Ishikawa (cell line): Measurements from ENCODE around the gene MYLIP.

ENCODE experiments used
- CEBPB ChIP-seq: IDR thresholded peaks from 2 replicates; pipeline ENCODE4 v1.6.1; 2012
- CREB1 ChIP-seq: IDR thresholded peaks from 2 replicates; pipeline ENCODE4 v1.6.1; 2012; ENCODE audit warnings: low read depth
- EGR1 ChIP-seq: IDR thresholded peaks from 2 replicates; pipeline ENCODE4 v1.6.1; 2012
- EP300 ChIP-seq: IDR thresholded peaks from 2 replicates; pipeline ENCODE4 v1.6.1; 2012; ENCODE audit warnings: borderline replicate concordance
- FOXM1 ChIP-seq: IDR thresholded peaks from 2 replicates; pipeline ENCODE4 v1.6.1; 2012; ENCODE audit warnings: low read depth, borderline replicate concordance
- MAX ChIP-seq: IDR thresholded peaks from 2 replicates; pipeline ENCODE4 v1.6.1; 2012
- NFIC ChIP-seq: IDR thresholded peaks from 2 replicates; pipeline ENCODE4 v1.6.1; 2012
- RAD21 ChIP-seq: IDR thresholded peaks from 2 replicates; pipeline ENCODE4 v1.6.1; 2012; ENCODE audit warnings: low read depth
- TAF1 ChIP-seq: IDR thresholded peaks from 2 replicates; pipeline ENCODE4 v1.6.1; 2012; ENCODE audit warnings: low read depth, mild to moderate bottlenecking
- TCF12 ChIP-seq: IDR thresholded peaks from 2 replicates; pipeline ENCODE4 v1.6.1; 2012; ENCODE audit warnings: low read depth
- TEAD4 ChIP-seq: IDR thresholded peaks from 2 replicates; pipeline ENCODE4 v1.6.1; 2012
- YY1 ChIP-seq: IDR thresholded peaks from 2 replicates; pipeline ENCODE4 v1.6.1; 2012; ENCODE audit warnings: low read depth
- ZBTB7A ChIP-seq: IDR thresholded peaks from 2 replicates; pipeline ENCODE4 v1.6.1; 2012; ENCODE audit warnings: low read depth
- TF ChIP-seq, protein P1 (sequence below): IDR thresholded peaks from 2 replicates; pipeline ENCODE4 v1.6.1; 2012
- TF ChIP-seq, protein P2 (sequence below): IDR thresholded peaks from 2 replicates; pipeline ENCODE4 v1.6.1; 2012; ENCODE audit warnings: low read depth, mild to moderate bottlenecking

MYLIP gene

DNA sequence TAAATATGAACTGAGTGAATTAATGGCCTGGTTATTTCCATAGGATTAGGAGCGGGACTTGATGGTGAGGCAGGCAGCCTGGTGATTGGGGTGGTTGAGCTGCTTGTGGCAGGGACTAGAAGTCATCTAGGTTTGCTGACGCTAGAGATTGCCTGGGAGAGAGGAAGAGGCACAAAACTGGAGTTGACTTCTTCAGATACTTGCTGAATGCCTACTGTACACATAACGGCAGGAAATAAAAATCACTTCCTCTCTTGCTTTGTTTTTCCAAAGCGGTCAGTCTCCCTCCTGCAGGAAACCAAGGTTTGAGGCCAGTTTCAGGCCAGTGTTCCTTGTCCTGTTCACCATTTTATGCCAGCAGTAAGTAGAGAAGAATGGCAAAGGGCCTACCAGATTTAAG, 36.7 kb upstream of the MYLIP start:
- TF ChIP-seq TEAD4, result no peak
- TF ChIP-seq TAF1, result no peak
- TF ChIP-seq, protein P1, sequence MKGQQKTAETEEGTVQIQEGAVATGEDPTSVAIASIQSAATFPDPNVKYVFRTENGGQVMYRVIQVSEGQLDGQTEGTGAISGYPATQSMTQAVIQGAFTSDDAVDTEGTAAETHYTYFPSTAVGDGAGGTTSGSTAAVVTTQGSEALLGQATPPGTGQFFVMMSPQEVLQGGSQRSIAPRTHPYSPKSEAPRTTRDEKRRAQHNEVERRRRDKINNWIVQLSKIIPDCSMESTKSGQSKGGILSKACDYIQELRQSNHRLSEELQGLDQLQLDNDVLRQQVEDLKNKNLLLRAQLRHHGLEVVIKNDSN, result no peak
- TF ChIP-seq RAD21, result no peak
- no peak for TF ChIP-seq ZBTB7A
- no peak for TF ChIP-seq MAX
- no peak for TF ChIP-seq CREB1
- TF ChIP-seq CEBPB, result no peak
- TF ChIP-seq FOXM1, result no peak
- no peak for TF ChIP-seq NFIC
- TF ChIP-seq EGR1, result no peak
- no peak for TF ChIP-seq TCF12
- TF ChIP-seq YY1, result no peak
- TF ChIP-seq EP300, result no peak
- TF ChIP-seq, protein P2, sequence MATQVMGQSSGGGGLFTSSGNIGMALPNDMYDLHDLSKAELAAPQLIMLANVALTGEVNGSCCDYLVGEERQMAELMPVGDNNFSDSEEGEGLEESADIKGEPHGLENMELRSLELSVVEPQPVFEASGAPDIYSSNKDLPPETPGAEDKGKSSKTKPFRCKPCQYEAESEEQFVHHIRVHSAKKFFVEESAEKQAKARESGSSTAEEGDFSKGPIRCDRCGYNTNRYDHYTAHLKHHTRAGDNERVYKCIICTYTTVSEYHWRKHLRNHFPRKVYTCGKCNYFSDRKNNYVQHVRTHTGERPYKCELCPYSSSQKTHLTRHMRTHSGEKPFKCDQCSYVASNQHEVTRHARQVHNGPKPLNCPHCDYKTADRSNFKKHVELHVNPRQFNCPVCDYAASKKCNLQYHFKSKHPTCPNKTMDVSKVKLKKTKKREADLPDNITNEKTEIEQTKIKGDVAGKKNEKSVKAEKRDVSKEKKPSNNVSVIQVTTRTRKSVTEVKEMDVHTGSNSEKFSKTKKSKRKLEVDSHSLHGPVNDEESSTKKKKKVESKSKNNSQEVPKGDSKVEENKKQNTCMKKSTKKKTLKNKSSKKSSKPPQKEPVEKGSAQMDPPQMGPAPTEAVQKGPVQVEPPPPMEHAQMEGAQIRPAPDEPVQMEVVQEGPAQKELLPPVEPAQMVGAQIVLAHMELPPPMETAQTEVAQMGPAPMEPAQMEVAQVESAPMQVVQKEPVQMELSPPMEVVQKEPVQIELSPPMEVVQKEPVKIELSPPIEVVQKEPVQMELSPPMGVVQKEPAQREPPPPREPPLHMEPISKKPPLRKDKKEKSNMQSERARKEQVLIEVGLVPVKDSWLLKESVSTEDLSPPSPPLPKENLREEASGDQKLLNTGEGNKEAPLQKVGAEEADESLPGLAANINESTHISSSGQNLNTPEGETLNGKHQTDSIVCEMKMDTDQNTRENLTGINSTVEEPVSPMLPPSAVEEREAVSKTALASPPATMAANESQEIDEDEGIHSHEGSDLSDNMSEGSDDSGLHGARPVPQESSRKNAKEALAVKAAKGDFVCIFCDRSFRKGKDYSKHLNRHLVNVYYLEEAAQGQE, result no peak

DNA sequence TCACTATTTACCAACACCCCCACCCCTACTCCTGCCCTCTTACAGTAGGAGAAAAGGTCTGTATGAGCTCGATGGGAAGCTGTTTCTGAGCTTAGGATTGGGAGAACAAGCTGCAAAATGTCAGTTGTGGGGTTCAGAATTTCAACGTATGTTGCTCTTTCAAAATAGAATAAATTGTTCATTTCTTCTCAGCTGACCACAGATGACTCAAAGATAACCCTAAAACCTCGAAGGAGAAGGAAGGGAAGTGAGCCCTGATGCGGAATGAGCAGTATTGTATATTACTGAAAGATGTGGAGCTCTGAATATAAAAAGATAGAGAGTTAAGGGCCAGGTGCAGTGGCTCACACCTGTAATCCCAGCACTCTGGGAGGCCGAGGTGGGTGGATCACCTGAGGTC, 35.9 kb upstream of the MYLIP start:
- TF ChIP-seq, protein P1, result no peak
- TF ChIP-seq TCF12 (no peak), RAD21 (no peak), FOXM1 (no peak), ZBTB7A (no peak), EGR1 (no peak), YY1 (no peak), NFIC (no peak), EP300 (no peak)

- TF ChIP-seq CEBPB (no peak), RAD21 (no peak), CREB1 (no peak), FOXM1 (no peak), EP300 (no peak), YY1 (no peak), TAF1 (no peak), TEAD4 (no peak), MAX (no peak), EGR1 (no peak), NFIC (no peak), ZBTB7A (no peak), TCF12 (no peak)
- TF ChIP-seq, protein P2, result no peak
- TF ChIP-seq, protein P1, result no peak
Observed at GRCh38 chr6:16095180-16095579, 33.7 kb upstream of the MYLIP start.

DNA sequence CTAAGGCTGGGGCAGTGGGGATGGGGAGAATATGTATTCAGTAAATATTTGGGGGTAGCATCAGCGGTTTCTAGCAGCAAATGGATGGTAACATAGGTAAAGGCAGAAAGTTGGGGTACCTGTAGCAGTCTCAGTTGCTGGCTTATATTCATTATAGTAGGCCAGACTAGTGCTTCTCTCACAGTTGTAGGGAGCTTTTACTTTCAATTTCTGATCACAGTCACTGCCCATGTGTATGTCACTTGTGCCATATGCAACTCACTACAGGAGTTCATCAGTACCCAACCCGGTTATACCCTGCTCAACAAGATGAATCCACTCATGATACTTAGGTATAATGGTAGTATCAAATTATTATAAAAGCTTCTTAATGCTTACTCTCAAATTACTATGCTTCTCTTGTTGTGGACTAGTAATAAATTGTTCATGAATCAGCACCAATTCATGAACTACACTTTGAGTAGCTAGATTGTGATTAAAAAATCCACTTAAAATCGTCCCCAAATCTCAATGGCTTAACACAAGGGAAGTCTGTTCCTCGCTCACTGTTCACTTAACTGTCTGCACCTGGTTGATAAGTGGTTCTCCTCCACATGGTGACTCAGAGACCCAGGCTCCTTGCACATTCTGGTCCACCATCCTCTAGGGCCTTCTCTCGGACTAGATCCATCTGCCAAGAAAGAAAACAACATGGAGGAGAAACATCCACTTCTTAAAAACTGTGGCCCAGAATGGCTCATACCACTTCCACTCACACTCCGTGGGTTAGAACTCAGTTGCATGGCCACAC, 31.3 kb upstream of the MYLIP start:
- TF ChIP-seq, protein P1, result no peak
- TF ChIP-seq CEBPB (no peak), TEAD4 (no peak), TCF12 (no peak), MAX (no peak), EP300 (no peak), FOXM1 (no peak)

DNA sequence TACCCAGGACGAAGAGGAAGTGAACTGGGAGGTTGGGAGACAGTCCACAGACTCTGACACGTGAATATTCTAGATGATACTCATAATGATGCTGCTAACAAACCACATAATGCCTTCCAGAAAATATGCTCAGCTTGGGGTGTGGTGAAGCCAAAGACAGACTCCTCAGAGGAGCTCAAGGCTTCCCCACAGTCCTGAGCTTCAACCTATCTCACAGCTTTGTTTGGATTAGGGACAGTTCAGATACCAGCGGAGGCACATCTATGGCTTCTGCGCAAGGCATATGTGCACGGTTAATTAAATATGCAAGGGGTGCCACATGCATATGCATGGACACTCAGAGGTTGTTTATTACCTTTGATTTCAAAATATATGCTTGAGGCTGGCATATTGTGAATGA, 30.7 kb upstream of the MYLIP start:
- TF ChIP-seq RAD21 (no peak), CREB1 (no peak), EGR1 (no peak), YY1 (no peak), MAX (no peak), CEBPB (no peak)
- TF ChIP-seq, protein P1, result no peak
- TF ChIP-seq, protein P2, result no peak
